Uterus (tissue), 2 donors: ENCODE results near the gene RASSF10.

Experiments
- POLR2A ChIP-seq, 2 donors: fragments of 450-650 bp; IDR thresholded peaks; one replicate each; pipeline ENCODE4 v1.6.1; 2016; ENCODE audit warnings: antibody characterized with exemption in 2 of 2, mild to moderate bottlenecking in 1 of 2, moderate library complexity in 1 of 2
- TF ChIP-seq, protein P1 (sequence below), 4 experiments: fragments of 200-600 bp in 2 of 4; fragments of 450-650 bp in 2 of 4; sonication (generic) in 2 of 4; IDR thresholded peaks; one replicate each; pipeline ENCODE4 v1.5.1; 2016 to 2019; ENCODE audit warnings: antibody characterized with exemption in 4 of 4, mild to moderate bottlenecking in 2 of 4, moderate library complexity in 1 of 4

GRCh38 chr11:13033760-13034533 lies 24.8 kb downstream of the RASSF10 start:
- no peak for TF ChIP-seq POLR2A (IDR thresholded peaks at IDR 0.05)
- TF ChIP-seq, protein P1, sequence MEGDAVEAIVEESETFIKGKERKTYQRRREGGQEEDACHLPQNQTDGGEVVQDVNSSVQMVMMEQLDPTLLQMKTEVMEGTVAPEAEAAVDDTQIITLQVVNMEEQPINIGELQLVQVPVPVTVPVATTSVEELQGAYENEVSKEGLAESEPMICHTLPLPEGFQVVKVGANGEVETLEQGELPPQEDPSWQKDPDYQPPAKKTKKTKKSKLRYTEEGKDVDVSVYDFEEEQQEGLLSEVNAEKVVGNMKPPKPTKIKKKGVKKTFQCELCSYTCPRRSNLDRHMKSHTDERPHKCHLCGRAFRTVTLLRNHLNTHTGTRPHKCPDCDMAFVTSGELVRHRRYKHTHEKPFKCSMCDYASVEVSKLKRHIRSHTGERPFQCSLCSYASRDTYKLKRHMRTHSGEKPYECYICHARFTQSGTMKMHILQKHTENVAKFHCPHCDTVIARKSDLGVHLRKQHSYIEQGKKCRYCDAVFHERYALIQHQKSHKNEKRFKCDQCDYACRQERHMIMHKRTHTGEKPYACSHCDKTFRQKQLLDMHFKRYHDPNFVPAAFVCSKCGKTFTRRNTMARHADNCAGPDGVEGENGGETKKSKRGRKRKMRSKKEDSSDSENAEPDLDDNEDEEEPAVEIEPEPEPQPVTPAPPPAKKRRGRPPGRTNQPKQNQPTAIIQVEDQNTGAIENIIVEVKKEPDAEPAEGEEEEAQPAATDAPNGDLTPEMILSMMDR (IDR thresholded peaks at IDR 0.05), result no peak
